HG02588 (cell line): Measurements from ENCODE around the gene MAD1L1.

Experiments used
- ATAC-seq: cut with Tn5 transposase; IDR thresholded peaks from one replicate; pipeline ENCODE4 v1.9.1; 2021; ENCODE audit warnings: mild to moderate bottlenecking, moderate library complexity; ENCODE audit not compliant: unreplicated experiment

MAD1L1 gene

GRCh38 chr7:2181077-2181854 lies 51.5 kb downstream of the MAD1L1 start:
- no peak for ATAC-seq

GRCh38 chr7:2180081-2180480 lies 52.7 kb downstream of the MAD1L1 start:
- no peak for ATAC-seq

GRCh38 chr7:2175514-2175913 lies 57.2 kb downstream of the MAD1L1 start:
- ATAC-seq, result no peak

- no peak for ATAC-seq
Observed at GRCh38 chr7:2175091-2175490, 57.7 kb downstream of the MAD1L1 start.

GRCh38 chr7:2173189-2173827 lies 59.4 kb downstream of the MAD1L1 start:
- ATAC-seq, result no peak

GRCh38 chr7:2172311-2173188 lies 60.2 kb downstream of the MAD1L1 start:
- no peak for ATAC-seq

GRCh38 chr7:2171855-2172254 lies 60.9 kb downstream of the MAD1L1 start:
- no peak for ATAC-seq

GRCh38 chr7:2170576-2171521 lies 61.9 kb downstream of the MAD1L1 start:
- ATAC-seq, result no peak

- no peak for ATAC-seq
Observed at GRCh38 chr7:2169923-2170575, 62.7 kb downstream of the MAD1L1 start.

- no peak for ATAC-seq
Observed at GRCh38 chr7:2168615-2169311, 64.0 kb downstream of the MAD1L1 start.

GRCh38 chr7:2166625-2167280 lies 66.0 kb downstream of the MAD1L1 start:
- no peak for ATAC-seq

GRCh38 chr7:2165610-2166594 lies 66.8 kb downstream of the MAD1L1 start:
- peak; percentile 86 for ATAC-seq

- ATAC-seq, result no peak
Observed at GRCh38 chr7:2165239-2165609, 67.5 kb downstream of the MAD1L1 start.

- no peak for ATAC-seq
Observed at GRCh38 chr7:2164646-2165045, 68.1 kb downstream of the MAD1L1 start.

- no peak for ATAC-seq
Observed at GRCh38 chr7:2163600-2164555, 68.9 kb downstream of the MAD1L1 start.

GRCh38 chr7:2162959-2163358 lies 69.8 kb downstream of the MAD1L1 start:
- ATAC-seq, result no peak
